HUES6 (cell line): Measurements from ENCODE around the gene CLEC11A.

Experiments
- H3K27ac ChIP-seq: 2 replicates; pipeline ENCODE4 v1.7.0; 2013; ENCODE audit warnings: low read depth, mild to moderate bottlenecking, low read length, inconsistent platforms
- H3K27me3 ChIP-seq: 2 replicates; pipeline ENCODE4 v1.6.1; 2013; ENCODE audit warnings: low read length; ENCODE audit not compliant: control insufficient read depth, insufficient read depth
- H3K36me3 ChIP-seq: 2 replicates; pipeline ENCODE4 v1.6.1; 2013; ENCODE audit warnings: low read length; ENCODE audit not compliant: control insufficient read depth, insufficient read depth
- H3K4me1 ChIP-seq: 2 replicates; pipeline ENCODE4 v1.6.1; 2013; ENCODE audit warnings: low read length; ENCODE audit not compliant: control insufficient read depth, insufficient read depth
- H3K4me3 ChIP-seq: 2 replicates; pipeline ENCODE4 v1.5.1; 2013; ENCODE audit warnings: low read depth, low read length
- H3K9ac ChIP-seq: one replicate; pipeline ENCODE4 v1.6.1; 2013; ENCODE audit warnings: mild to moderate bottlenecking, low read length
- H3K9me3 ChIP-seq: 2 replicates; pipeline ENCODE4 v1.6.1; 2013; ENCODE audit warnings: low read depth, low read length; ENCODE audit not compliant: control insufficient read depth, insufficient read depth

CLEC11A gene

GRCh38 chr19:50723069-50723468, at the start of gene CLEC11A:
Gene CLEC11A, plus strand, starts transcription at chr19:50723364. Its CDS starts 162 bp downstream, at chr19:50723526.
- H3K27me3 ChIP-seq = peaks cover 46% of the 10 kb centered on the region
- H3K4me1 ChIP-seq = peaks cover 33% of the 10 kb centered on the region
- no peak within 1 kb of the TSS for H3K27ac ChIP-seq
- peak within 1 kb of the TSS; percentile 60 for H3K9ac ChIP-seq
- no peaks in the 10 kb centered on the region for H3K9me3 ChIP-seq
- peak within 1 kb of the TSS; percentile 90 for H3K4me3 ChIP-seq
- H3K36me3 ChIP-seq = no peaks in the 10 kb centered on the region

- Histone ChIP-seq H3K36me3 (no peaks in the 10 kb centered on the region), H3K9ac (no peak overlapping the region), H3K4me1 (peaks cover 5% of the 10 kb centered on the region), H3K27me3 (peaks cover 75% of the 10 kb centered on the region), H3K9me3 (no peaks in the 10 kb centered on the region), H3K27ac (no peak overlapping the region), H3K4me3 (no peak overlapping the region)
Observed at GRCh38 chr19:50676625-50677197, 46.5 kb upstream of the CLEC11A start.

GRCh38 chr19:50677636-50678035, 45.5 kb upstream of the CLEC11A start:
- no peaks in the 10 kb centered on the region for H3K36me3 ChIP-seq

GRCh38 chr19:50678323-50678722, 44.8 kb upstream of the CLEC11A start:
- H3K27ac ChIP-seq = no peak overlapping the region
- H3K27me3 ChIP-seq = peaks cover 73% of the 10 kb centered on the region
- peaks cover 5% of the 10 kb centered on the region for H3K4me1 ChIP-seq
- H3K9me3 ChIP-seq = no peaks in the 10 kb centered on the region
- H3K4me3 ChIP-seq = no peak overlapping the region
- no peaks in the 10 kb centered on the region for H3K36me3 ChIP-seq
- no peak overlapping the region for H3K9ac ChIP-seq

More at GRCh38 chr19:50677636-50678035, 45.5 kb upstream of the CLEC11A start:
- no peak overlapping the region for H3K27ac ChIP-seq
- H3K9me3 ChIP-seq = no peaks in the 10 kb centered on the region
- no peak overlapping the region for H3K9ac ChIP-seq
- no peak overlapping the region for H3K4me3 ChIP-seq
- H3K27me3 ChIP-seq = peaks cover 73% of the 10 kb centered on the region
- peaks cover 5% of the 10 kb centered on the region for H3K4me1 ChIP-seq

GRCh38 chr19:50679177-50680125, 43.7 kb upstream of the CLEC11A start:
- Histone ChIP-seq H3K4me3 (no peak overlapping the region), H3K27me3 (peaks cover 73% of the 10 kb centered on the region), H3K4me1 (peaks cover 5% of the 10 kb centered on the region), H3K9ac (no peak overlapping the region), H3K9me3 (no peaks in the 10 kb centered on the region), H3K36me3 (no peaks in the 10 kb centered on the region), H3K27ac (no peak overlapping the region)

- Histone ChIP-seq H3K27ac (no peak overlapping the region), H3K9me3 (no peaks in the 10 kb centered on the region), H3K9ac (no peak overlapping the region), H3K4me1 (no peaks in the 10 kb centered on the region), H3K36me3 (no peaks in the 10 kb centered on the region), H3K27me3 (peaks cover 98% of the 10 kb centered on the region), H3K4me3 (peak overlapping the region; percentile 43)
Observed at GRCh38 chr19:50686310-50687032, 36.7 kb upstream of the CLEC11A start.

GRCh38 chr19:50688766-50689165, 34.4 kb upstream of the CLEC11A start:
- Histone ChIP-seq H3K27me3 (peaks cover 100% of the 10 kb centered on the region), H3K9me3 (no peaks in the 10 kb centered on the region), H3K27ac (no peak overlapping the region), H3K36me3 (no peaks in the 10 kb centered on the region), H3K4me3 (no peak overlapping the region), H3K9ac (no peak overlapping the region), H3K4me1 (peaks cover 3% of the 10 kb centered on the region; the same call in 1 of the 2 replicates)

GRCh38 chr19:50690439-50690838, 32.7 kb upstream of the CLEC11A start:
- Histone ChIP-seq H3K27ac (no peak overlapping the region), H3K4me1 (peaks cover 7% of the 10 kb centered on the region), H3K36me3 (no peaks in the 10 kb centered on the region), H3K4me3 (no peak overlapping the region), H3K27me3 (peaks cover 95% of the 10 kb centered on the region), H3K9me3 (no peaks in the 10 kb centered on the region), H3K9ac (no peak overlapping the region)

GRCh38 chr19:50693064-50693975, 29.8 kb upstream of the CLEC11A start:
- Histone ChIP-seq H3K9me3 (no peaks in the 10 kb centered on the region), H3K4me1 (peaks cover 13% of the 10 kb centered on the region), H3K36me3 (no peaks in the 10 kb centered on the region), H3K4me3 (peak overlapping the region; percentile 42), H3K9ac (no peak overlapping the region), H3K27ac (no peak overlapping the region), H3K27me3 (peaks cover 95% of the 10 kb centered on the region)

- Histone ChIP-seq H3K9me3 (no peaks in the 10 kb centered on the region), H3K4me1 (peaks cover 13% of the 10 kb centered on the region), H3K4me3 (no peak overlapping the region), H3K9ac (no peak overlapping the region), H3K27me3 (peaks cover 95% of the 10 kb centered on the region), H3K36me3 (no peaks in the 10 kb centered on the region), H3K27ac (no peak overlapping the region)
Observed at GRCh38 chr19:50694815-50695145, 28.4 kb upstream of the CLEC11A start.
